Esophagus squamous epithelium (tissue), 5 donors: ENCODE results near the gene TBC1D2. TPM values are rescaled to one million over a fixed set of nuclear protein-coding genes. Genes with fewer than 3 reads are reported as not detected.
A peak's percentile ranks its signal among the peaks of the same experiment; 100 is the strongest.

Experiments used
- DNase-seq: peaks from one replicate; lab custom pipeline; 2025; lab: John Stamatoyannopoulos, UW
- H3K27ac ChIP-seq, 4 donors: fragments of 200-600 bp; sonication (generic); one replicate each; pipeline ENCODE4 v1.5.1; 2016 to 2019; ENCODE audit warnings: mild to moderate bottlenecking in 1 of 4
- H3K27me3 ChIP-seq, 4 donors: fragments of 200-600 bp; sonication (generic); 1 replicate in 3 of 4; 2 replicates in 1 of 4; pipeline versions ENCODE4 v1.5.1 to v1.6.0; 2017 to 2021; ENCODE audit warnings: antibody characterized with exemption in 1 of 4
- H3K36me3 ChIP-seq, 3 donors: fragments of 200-600 bp; sonication (generic); one replicate each; pipeline ENCODE4 v1.5.1; 2016 to 2019
- H3K4me1 ChIP-seq, 3 donors: fragments of 200-600 bp; sonication (generic); one replicate each; pipeline ENCODE4 v1.5.1; 2017 to 2019
- H3K4me3 ChIP-seq, 4 donors: fragments of 200-600 bp; sonication (generic); 1 replicate in 3 of 4; 2 replicates in 1 of 4; pipeline ENCODE4 v1.5.1; 2016 to 2019; ENCODE audit warnings: mild to moderate bottlenecking in 2 of 4, moderate library complexity in 1 of 4
- H3K9me3 ChIP-seq, 3 donors: fragments of 200-600 bp; sonication (generic); one replicate each; pipeline ENCODE4 v1.5.1; 2016 to 2019
- CTCF ChIP-seq, 6 experiments: fragments of 450-650 bp in 4 of 6; fragments of 200-600 bp in 2 of 6; sonication (generic) in 2 of 6; IDR thresholded peaks; one replicate each; pipeline ENCODE4 v1.5.1; 2016 to 2019; ENCODE audit warnings: antibody characterized with exemption in 6 of 6, mild to moderate bottlenecking in 4 of 6, moderate library complexity in 4 of 6
- POLR2A ChIP-seq, 4 donors: fragments of 450-650 bp; IDR thresholded peaks; one replicate each; pipeline ENCODE4 v1.6.1; 2017; ENCODE audit warnings: antibody characterized with exemption in 4 of 4, mild to moderate bottlenecking in 4 of 4, moderate library complexity in 3 of 4
- WGBS, 2 donors: methylation state at CpG; one replicate each; pipeline ENCODE4 v1.1.5; 2018; 5-methylcytosine and 5-hydroxymethylcytosine counted together
- intact Hi-C: fragments of 100-400 bp; cut with DNase I; formaldehyde crosslinking; loops from one replicate; pipeline ENCODE4 v1.15.0; 2022
- total RNA-seq, 4 donors: library from RNA; depleted of rRNA; stranded (reverse); fragments of >200 nt; gene quantifications; one replicate each; pipeline ENCODE4 v1.1.0, GENCODE V29; 2016
- donor health status: DM: yes; HTN: yes; CAD: no.

Gene TBC1D2
- total RNA-seq, 4 donors from 2014 or later: 39.3 to 52.9 (median 49.0) TPM

- no peaks in the 10 kb centered on the region for H3K9me3 ChIP-seq
- TF ChIP-seq POLR2A (IDR thresholded peaks at IDR 0.05): no peak
- TF ChIP-seq CTCF (IDR thresholded peaks at IDR 0.05): no peak
- peak overlapping the region in 1 of 4 donors; percentile 21 for H3K27ac ChIP-seq
- WGBS, 2 donors: 19 to 28% methylated on average over 1 of the region's 1 CpG
- no peaks in the 10 kb centered on the region for H3K27me3 ChIP-seq
- no peak for DNase-seq
- peaks cover 12 to 85% (median 14%) of the 10 kb centered on the region in 3 donors for H3K36me3 ChIP-seq
- intact Hi-C loops: no loop called here
- H3K4me3 ChIP-seq: no peak overlapping the region
- peaks cover 3 to 47% (median 15%) of the 10 kb centered on the region in 3 donors for H3K4me1 ChIP-seq
Observed at GRCh38 chr9:98226516-98226915, 28.9 kb downstream of the TBC1D2 start.

- Histone ChIP-seq H3K4me1 (peaks cover 3 to 48% (median 15%) of the 10 kb centered on the region in 3 donors), H3K9me3 (no peaks in the 10 kb centered on the region), H3K36me3 (peaks cover 14 to 88% (median 20%) of the 10 kb centered on the region in 3 donors), H3K27ac (peak overlapping the region in 1 of 4 donors; percentile 9), H3K27me3 (no peaks in the 10 kb centered on the region), H3K4me3 (no peak overlapping the region)
- no peak for DNase-seq
- WGBS, 2 donors: 67 to 90% methylated on average over 1 to 2 of the region's 6 CpGs
- intact Hi-C loops: no loop called here
- TF ChIP-seq CTCF (IDR thresholded peaks at IDR 0.05): no peak
- TF ChIP-seq POLR2A (IDR thresholded peaks at IDR 0.05): no peak
Observed at GRCh38 chr9:98225015-98225442, 30.4 kb downstream of the TBC1D2 start.

- H3K36me3 ChIP-seq: peaks cover 6 to 88% (median 16%) of the 10 kb centered on the region in 3 donors
- no peak for TF ChIP-seq CTCF (IDR thresholded peaks at IDR 0.05)
- no peak for TF ChIP-seq POLR2A (IDR thresholded peaks at IDR 0.05)
- 23 to 25% methylated on average over 4 to 5 of the region's 5 CpGs for WGBS, 2 donors
- H3K27ac ChIP-seq: peak overlapping the region; percentile 68 to 79 (median 74)
- DNase-seq: no peak
- H3K27me3 ChIP-seq: no peaks in the 10 kb centered on the region
- H3K9me3 ChIP-seq: no peaks in the 10 kb centered on the region
- H3K4me3 ChIP-seq: no peak overlapping the region
- peaks cover 3 to 64% (median 15%) of the 10 kb centered on the region in 3 donors for H3K4me1 ChIP-seq
- intact Hi-C loops: no loop called here
Observed at GRCh38 chr9:98222885-98223691, 32.4 kb downstream of the TBC1D2 start.

DNA sequence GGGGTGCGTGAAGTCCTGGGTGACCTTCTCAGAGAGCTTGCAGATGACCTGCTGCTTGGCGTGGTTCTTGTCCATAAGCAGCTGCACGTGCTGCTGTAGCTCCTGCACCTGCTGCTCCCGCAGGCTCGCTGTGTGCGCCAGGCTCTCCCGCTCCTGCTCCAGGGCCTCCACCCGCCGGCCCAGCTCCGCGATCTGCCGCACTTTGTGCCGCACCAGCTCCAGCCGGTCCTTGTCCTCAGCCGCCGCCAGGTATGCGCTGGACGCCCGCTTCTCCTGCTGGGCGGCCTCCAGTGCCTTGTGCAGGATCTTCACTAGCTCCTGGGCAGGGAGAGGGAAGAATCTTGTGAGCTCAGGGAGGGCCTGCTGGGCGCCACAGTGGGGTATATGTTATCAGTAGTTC is 34.5 kb downstream of the TBC1D2 start:
- 92 to 98% methylated on average over 7 to 20 of the region's 21 CpGs for WGBS, 2 donors

More for the DNA sequence above, 34.5 kb downstream of the TBC1D2 start:
- DNase-seq: no peak
- H3K27ac ChIP-seq: no peak overlapping the region
- H3K9me3 ChIP-seq: no peaks in the 10 kb centered on the region
- TF ChIP-seq POLR2A (IDR thresholded peaks at IDR 0.05) (no peak), CTCF (IDR thresholded peaks at IDR 0.05) (no peak)
- peaks cover 10 to 88% (median 13%) of the 10 kb centered on the region in 3 donors for H3K36me3 ChIP-seq
- H3K4me3 ChIP-seq: no peak overlapping the region
- H3K4me1 ChIP-seq: peaks cover 3 to 58% (median 15%) of the 10 kb centered on the region in 3 donors
- intact Hi-C loops: no loop called here
- no peaks in the 10 kb centered on the region for H3K27me3 ChIP-seq
